Mammary epithelial cell (primary cell): ENCODE measurements around the gene MTRF1.

Experiments
- EZH2 ChIP-seq: IDR thresholded peaks from 2 replicates; pipeline ENCODE4 v1.6.1; 2012; ENCODE audit warnings: low read length, inconsistent platforms, borderline replicate concordance
- TF ChIP-seq, protein P1 (sequence below), 2 donors: IDR thresholded peaks in 1 of 2; conservative IDR thresholded peaks in 1 of 2; 2 replicates each; pipeline ENCODE4 v1.5.1; 2011 to 2012; ENCODE audit warnings: inconsistent platforms in 2 of 2, low read length in 2 of 2, mild to moderate bottlenecking in 2 of 2, control low read depth in 1 of 2, low read depth in 1 of 2; ENCODE audit not compliant: insufficient read depth in 1 of 2; ENCODE audit errors: extremely low read depth in 1 of 2

DNA sequence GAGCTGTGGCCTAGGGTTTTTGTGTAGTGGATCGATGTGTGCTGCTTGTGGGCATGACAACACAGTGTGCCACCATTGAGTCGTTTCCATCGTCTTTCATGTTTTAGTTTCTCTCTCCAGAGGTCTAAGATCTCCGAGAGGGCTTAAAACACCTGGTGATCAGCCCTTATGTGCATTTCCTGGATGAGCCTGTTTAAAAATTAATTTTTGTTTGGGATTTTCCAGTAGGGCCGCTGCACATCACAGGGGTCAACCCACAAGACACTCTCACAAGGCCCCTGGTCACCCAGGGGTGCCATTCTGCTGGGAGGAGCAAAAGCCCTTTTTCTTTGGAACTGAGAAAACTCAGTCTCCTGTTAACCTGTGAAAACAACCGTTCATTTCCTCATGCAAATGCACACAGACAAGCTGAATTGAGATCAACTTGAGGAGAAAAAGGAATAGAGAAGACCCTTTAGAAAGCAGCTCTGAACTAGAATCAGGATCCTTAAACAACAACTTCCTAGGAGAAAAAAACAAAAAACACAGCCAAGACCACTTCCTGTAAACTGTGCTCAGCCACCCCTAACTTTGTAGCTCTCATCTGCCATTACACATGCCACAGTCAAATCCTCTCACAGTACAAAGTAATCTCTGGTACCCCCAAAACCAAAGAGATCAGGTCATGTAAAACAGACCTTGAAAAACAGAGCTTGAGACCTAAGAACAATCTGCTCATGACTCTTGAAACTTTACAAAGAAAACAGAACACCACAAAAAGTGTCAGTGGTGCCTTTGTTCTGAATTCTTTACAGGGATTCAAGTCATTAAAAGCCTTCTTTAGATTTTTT lies 8.3 kb upstream of the MTRF1 start:
- TF ChIP-seq, protein P1, sequence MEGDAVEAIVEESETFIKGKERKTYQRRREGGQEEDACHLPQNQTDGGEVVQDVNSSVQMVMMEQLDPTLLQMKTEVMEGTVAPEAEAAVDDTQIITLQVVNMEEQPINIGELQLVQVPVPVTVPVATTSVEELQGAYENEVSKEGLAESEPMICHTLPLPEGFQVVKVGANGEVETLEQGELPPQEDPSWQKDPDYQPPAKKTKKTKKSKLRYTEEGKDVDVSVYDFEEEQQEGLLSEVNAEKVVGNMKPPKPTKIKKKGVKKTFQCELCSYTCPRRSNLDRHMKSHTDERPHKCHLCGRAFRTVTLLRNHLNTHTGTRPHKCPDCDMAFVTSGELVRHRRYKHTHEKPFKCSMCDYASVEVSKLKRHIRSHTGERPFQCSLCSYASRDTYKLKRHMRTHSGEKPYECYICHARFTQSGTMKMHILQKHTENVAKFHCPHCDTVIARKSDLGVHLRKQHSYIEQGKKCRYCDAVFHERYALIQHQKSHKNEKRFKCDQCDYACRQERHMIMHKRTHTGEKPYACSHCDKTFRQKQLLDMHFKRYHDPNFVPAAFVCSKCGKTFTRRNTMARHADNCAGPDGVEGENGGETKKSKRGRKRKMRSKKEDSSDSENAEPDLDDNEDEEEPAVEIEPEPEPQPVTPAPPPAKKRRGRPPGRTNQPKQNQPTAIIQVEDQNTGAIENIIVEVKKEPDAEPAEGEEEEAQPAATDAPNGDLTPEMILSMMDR (conservative IDR thresholded peaks at IDR 0.05 in 1 of 2, IDR thresholded peaks at IDR 0.05 in 1 of 2; ENCODE audit: extremely low read depth in 1 of 2, insufficient read depth in 1 of 2, low read depth in 1 of 2, low read length in 2 of 2) = no peak
- TF ChIP-seq EZH2 = no peak
